HG02970 (cell line): ENCODE results near the gene RTN4R.
"Not testable (repeated sequence)": the region's sequence is repeated elsewhere in the genome, so short reads cannot be mapped to it uniquely, and the experiment has no call there.

ENCODE experiments used
- ATAC-seq: cut with Tn5 transposase; IDR thresholded peaks from one replicate; pipeline ENCODE4 v1.9.1; 2021; ENCODE audit warnings: mild to moderate bottlenecking, moderate library complexity, moderate number of reproducible peaks; ENCODE audit not compliant: unreplicated experiment, low FRiP score

RTN4R gene

DNA sequence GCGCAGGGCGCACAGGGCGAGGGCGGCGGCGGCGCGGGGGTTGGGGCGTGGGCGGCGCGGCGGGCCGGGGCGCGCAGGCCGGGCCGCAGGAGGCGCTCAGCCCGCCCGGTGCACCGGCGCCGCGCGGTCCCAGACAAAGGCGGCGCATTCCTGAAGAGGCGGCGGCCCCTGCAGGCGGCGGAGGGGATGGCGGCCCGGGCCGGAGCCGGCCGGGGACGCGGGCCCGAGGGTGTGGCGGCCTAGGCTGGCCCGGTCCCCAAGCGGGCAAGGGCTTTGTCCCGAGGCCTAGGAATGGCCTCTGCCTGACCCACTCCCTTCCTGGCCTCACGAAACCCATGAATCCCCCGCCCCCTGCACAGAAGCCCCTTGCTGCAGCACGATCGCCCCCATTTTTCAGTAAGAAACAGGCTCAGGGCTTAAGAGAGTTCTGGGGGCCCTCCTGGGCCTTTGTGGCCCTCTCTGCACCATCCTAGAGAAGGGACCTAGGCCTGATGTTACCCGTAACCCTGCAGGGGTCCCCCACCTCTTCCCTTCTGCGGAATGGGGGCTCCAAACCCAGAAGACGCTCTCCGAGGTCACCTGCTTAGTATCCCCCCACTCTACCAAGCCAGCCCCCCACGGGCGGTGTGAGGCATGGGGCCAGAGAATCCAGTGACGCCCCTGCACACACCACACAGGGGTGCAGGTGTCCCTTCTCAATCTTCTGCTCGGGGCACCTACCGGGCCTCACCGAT lies at the start of gene RTN4R:
Gene RTN4R (minus strand): TSS at position 40 of the 734 bp plus-strand sequence. CDS start 226 bp downstream, outside the sequence.
- no peak for ATAC-seq

DNA sequence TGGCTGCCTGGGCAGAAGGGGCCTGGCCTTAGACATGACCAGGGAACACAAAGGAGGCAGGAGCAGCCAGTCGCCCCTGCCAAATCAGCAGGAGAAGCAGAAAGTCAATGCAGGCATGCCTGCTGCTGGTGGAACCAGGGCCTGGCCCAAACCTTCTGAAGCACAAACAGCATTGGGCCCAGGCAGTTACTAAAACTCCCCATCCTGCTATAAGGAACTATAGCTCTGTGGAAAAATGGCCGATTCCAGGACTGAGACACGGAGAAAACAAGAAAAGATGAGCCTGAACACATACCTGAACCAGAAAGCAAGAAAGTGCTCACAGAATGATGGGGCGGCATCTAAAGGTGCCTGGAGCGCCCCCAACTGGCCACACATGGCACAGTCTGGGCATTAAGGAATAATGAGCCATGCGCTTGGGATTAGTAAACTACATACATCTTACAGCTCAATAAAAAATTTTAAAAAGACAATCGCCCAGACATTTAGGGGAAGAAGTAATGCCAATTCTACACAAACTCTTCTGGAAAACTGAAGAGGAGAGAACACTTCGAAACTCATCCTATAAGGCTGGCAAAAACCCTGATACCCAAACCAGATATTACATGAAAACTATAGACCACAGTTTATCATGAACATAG lies 49.4 kb upstream of the RTN4R start:
- ATAC-seq: not testable (repeated sequence)

DNA sequence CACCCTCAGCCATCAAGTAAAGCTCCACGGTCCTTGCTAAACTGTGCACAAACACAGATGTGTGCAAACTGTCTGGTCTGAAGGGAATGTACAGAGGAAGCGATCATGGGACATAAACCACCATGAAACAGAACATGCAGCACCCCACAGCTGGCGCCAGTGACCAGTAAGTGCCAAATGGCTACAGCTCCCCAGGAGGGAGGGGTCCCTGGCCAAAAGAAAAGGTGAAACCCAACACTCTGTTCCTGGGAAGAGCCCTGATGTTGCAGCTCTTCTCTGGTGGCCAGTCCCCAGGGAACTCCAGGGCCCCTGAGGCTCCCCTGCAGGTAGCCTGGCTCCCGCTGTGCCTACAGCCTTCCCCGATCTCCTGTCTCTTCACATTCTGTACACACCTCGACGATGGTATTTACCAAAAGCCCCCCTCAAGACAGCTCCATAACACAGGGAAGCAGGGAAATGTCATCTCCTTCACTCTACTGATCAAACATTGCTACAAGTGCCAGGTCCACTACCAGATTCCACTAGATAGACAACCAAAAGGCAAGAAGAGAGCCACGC lies 48.8 kb upstream of the RTN4R start:
- no peak for ATAC-seq

DNA sequence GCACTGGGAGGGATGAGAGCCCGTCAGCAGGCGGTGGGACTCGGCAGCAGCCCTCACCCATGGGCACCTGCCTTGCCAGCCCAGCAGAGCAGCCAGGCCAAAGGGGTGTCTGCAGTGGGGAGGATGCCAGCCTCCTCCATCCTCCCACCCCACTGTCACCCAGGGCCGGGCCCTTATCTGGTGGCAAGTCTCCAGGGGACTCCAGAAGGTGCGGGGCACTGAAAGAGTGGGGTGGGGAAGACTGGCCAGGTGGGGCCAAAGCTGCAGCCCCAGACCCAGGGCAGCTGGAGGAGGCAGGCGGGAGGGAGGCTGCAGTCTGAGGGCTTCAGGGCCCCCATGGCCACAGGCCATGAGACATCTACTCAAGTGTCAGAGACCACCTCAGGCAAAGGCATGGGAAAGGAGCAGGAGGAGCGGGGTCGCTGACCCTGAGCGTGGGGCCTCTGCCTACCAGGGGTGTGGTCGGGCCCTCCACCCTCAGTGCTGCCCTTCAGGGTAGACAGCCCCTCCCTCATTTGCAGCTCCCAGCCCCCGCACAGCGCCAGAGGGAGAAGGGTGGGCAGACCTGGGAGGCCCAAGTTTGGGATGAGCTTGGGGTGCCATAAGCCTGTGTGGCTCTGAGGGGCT lies 48.2 kb upstream of the RTN4R start:
- no peak for ATAC-seq

DNA sequence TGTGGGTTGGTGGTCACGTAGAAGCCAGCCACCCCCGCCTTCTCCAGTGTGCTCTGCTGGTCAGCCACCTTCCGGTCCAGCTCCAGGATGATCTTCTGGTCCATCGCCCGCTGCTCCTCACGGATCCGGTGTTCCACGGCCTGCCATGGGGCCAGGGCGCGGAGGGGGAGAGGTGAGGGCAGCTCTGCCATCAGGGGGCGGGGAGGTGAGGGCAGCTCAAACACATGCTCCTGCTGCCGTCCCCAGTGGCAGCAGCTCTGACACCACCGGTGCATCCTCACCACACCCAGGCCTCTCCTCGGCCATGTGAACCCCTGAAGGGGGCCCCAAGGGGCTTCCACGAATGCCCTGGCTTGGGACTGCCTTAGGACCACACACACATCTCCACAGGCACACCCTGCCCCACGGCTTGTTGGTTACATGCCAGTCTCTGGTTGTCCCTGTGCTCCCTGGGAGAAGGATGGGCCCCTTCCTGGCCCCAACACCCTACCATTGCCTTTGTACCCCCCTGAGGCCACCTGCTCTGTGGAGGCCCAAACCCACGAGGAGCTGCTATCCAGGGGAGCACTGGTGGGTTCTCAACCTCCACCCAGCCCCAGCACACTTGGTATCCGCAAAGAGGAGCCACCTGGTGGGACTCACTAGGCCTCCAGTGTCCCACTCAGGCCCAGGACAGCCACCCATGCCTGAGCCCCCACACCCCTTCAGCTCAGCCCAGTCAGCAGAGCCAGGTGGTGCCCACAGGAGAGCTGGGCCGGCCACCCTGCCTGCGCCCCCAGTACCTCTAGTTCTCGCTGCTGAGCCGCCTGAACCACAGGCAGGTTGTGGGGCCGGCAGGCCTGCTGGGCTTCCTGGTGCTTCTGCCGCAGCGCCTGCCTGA lies 47.5 kb upstream of the RTN4R start:
- no peak for ATAC-seq

DNA sequence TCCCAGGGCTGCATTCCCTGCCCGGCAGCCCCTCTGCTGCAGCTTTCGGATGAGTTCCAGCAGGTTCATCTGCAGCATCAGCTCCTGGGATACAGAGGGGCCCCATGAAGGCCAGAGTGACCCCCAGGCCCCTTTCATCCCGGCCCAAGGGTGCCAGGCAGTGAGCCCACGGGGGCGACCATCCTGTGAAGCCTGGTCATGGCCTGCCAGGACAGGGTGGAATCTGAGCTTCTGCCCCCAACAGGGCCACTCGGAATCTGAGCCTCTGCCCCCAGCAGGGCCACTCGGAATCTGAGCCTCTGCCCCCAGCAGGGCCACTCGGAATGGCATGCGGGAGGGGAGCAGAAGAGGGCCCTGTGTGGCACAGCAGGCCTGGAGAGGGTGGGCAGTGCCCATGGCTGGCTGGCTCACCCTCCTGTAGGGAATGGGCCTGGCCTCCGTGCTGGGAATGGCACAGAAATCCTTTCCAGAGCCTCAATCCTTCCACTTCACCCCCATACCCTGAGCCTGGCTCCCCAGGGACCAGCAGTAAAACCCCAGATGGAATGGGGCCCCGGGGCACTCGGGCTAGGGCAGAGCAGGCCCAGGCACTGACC lies 46.7 kb upstream of the RTN4R start:
- not testable (repeated sequence) for ATAC-seq

DNA sequence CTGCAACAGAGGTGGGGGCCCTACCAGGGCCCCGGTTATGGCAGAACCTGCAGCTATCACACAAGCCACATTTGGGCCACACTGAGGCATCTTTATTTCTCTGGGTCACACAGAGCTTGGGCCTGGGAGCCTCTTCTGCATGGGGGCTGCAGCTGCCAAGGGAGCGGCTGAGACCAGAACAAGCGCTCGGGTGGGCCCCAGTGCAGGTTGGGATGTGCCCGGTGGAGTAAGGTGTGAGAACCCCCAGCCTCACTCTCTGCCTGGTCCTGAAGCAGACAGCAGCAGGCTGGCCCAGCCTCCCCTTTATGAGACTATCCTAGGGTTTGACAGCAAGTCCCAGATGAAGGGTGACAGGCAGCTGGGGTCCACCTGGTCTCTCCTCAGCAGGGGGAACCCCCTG lies 46.1 kb upstream of the RTN4R start:
- ATAC-seq: not testable (repeated sequence)

DNA sequence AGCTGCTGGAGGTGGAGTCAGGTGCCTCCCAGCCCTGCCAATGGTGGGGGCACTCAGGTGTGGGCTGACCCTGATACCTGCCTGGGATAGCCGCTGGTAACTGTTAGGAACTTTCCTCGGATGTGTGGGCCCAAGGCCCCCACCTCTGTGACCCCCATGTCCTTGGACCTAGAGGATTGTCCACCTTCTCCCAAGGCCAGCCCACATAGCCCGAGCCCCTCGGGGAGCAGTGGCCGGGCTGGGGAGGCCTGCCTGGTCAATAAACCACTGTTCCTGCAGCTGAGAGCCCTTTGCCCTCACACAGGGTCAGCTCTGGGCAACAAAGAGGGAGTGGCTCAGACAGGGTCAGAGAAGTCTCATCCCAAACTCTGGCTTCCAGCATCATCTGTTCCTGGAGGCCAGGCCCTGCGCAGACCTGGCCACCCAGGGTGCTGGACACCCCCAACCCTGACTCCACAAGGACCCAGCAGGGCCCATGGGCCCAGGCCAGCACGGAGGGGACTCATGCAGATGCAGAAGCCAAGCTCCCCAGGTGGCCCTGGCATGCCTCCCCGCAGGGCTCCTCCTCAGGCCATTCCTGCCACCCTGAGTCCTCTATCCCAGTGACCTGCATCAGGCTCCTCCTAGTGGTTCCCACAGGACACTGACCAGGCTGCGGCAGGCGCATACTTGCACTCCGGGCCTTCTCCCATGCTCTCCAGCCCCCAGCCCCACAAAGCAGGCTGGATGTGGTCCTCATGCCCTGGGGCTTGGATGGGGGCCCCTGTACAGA lies 45.4 kb upstream of the RTN4R start:
- not testable (repeated sequence) for ATAC-seq

DNA sequence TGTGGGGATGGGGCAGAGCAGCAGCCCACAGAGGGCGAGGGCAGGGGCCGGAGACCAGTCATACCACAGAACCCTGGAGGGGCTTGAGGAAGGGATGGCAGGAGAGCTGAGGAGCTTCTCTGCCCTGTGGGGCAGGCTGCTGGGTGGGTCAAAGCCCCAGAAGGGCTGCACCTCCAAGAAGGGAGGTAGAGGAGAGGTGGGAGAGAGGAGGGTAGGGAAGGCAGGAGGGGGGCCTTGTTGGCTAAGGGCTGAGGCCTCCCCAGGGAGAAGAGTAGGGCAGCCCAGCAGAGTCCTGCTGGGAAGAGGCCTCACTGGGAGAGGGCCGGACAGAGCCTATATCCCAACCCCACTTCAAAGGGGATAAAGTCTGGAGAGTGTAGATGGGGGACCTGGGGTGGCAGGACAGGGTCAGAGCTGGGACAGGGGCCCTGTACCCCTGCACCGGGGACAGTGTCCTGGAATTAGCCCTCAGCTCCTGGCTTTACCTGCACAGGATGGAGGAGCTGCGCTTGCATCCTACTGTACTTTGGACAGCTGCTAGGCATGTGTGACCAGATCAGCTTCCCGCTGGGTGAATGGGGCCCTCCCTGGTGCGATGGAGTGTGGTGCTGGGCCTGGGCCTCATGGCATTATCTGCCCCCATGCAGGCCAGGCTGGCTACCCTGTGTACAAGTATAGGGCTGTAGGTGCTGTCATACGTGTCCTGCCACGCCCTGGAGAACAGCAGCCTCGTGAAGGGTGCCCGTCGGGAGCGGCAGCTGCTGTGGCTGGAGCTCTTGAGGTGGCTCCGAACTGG lies 44.5 kb upstream of the RTN4R start:
- ATAC-seq: no peak

DNA sequence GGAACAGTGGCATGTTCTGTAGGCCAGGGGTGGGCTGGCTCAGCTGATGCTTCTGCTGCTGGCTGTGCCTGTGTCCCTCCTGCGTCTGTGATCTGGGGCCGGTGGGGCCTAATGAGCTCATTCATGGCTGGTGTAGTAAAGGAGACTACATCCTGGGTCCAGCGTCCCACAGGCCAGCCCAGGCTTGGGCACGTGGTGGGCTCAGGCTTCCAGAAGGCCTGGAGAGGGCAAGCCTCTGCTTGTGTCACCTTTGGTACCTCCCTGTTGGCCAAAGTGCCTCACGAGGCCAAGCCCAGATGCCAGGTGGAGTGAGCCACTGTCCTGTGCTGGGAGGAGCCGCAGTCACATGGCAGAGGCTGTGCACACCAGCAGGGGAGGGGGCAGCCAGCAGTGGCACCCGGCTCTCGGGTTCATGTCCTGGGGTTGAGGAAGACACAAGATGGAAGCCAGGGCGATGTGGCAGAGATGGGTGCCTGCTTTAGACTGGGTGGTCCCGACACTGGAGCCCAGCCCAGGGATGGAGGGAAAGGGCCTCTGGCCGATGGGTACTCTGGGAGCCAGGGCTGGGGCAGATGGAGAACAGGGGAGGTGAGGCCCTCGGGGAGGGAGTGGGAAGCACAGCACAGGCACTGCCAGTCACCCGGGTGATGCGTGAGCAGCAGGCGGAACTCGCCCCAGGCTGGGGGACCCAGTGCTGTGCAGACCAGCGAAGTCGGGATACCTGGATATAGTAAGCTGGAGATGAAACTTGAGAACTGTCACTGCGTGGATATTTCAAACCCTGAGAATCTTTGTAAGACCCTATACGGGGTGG lies 43.3 kb upstream of the RTN4R start:
- ATAC-seq: not testable (repeated sequence)

DNA sequence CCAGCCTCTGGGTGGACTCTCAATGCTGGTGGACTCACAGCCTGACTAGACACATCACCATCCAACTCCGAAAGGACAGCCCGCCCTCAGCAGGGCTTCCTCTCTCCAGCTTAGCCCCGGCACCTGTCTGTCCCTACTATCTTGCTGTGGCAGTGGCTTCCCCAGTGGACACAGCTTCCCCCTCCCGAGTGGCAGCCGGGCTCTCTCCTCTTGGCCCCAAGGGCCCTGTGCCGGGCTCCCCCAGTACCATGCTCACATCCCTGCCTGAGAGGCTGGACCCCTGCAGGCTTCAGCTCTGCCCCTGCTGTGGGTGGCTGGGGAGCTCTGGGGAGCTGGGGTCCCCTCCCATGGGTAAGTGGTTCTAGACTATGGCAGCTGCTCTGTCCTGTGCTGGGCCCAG lies 42.7 kb upstream of the RTN4R start:
- ATAC-seq: not testable (repeated sequence)

DNA sequence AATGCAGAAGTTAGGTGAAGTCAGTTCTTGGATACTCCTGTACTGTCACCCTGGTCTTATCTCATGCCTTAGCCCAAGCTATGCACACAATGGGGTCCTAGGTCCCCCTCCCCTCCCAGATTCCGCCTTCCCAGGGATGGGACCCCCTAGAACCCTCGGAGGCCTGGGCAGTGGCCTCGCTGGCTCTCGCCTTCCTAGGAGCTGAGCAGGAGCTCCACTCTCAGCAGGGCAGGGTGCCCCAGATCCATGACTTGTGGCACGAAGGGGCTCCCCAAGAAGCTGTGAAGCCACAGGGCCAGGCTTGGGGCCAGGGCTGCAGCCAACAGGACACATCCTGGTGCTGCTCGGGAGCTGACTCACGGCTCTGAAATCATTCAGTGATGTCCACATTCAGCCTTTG lies 42.1 kb upstream of the RTN4R start:
- not testable (repeated sequence) for ATAC-seq

DNA sequence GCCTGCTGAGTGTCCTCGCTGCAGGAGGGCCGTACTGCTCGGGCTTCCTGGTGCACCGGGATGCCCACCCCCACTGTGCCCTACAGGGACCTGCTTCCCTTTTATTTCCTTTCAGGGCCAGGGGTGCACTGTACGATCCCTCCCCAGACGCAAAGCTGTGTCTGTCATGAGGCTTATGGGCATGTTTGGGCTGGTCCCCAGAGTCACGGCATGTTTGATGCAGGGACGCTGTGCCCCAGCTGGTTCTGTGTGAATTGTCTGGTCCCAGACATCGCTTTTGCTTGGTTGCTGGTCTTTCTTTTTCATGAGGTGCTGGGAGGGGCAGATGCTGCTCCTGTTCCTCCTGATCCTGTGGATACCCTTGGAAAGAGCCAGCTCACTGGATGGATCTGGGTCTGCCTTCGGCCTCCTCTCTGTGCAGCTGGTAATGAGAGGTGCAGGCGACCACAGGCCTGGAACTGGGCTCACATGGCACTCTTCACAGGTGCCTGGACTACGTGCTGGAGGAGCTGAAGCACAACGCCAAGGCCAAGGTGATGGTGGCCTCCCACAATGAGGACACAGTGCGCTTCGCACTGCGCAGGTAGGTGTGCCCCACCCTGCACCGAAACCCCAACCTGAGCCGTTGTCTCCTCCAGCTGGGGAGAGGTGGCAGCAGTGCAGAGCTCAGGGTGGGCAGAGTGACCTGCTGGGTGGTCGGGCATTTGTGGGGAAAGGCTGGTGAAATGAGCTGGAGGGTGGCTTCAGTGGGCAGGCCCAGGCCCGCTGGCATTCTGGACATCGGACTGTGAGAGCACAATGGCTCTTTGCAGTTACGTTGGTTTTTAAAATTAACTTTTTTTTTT lies 40.9 kb upstream of the RTN4R start:
- ATAC-seq: not testable (repeated sequence)

DNA sequence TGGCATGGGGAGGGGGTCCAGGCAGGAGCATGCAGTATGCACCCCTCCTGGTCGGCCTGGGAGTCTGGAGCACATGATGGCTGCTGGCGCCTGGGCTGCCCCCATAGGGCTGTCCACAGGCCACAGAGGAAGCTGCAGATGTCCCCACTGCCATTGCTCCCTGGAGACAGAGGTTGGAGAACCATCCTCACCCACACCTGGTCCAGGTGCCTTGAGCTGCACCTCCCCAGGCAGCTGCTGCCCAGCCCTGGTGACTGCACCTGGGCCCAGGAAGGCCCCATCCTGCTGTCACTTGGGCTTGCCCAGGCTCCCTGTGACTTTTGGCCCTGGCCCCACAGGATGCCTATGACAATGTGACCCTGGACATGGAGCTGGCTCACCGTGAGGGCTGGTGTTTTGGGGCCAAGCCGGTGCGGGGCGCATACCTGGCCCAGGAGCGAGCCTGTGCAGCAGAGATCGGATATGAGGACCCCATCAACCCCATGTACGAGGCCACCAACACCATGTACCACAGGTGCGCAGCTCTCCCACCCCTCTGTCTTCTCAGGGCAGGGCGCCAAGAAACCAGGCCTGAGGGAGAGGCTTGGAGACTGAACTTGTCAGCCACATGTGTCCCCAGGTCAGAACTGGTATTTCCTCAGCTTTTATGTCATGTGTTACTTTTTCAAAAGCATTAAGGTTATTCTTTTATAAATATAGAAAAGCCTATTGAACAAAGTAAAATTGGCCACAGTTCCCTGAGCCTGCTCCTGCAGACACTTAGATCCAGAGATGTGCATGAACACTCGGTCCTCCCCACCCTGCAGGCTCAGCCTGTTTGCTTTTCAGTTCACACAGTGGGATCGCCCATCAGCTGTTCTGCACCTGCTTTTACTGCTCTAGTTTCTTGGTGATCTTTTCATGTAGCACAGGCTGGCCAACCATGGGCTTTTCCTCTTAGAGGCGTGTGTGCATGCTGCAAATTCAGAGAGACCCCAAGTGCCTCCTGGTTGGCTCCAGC lies 39.6 kb upstream of the RTN4R start:
- not testable (repeated sequence) for ATAC-seq

DNA sequence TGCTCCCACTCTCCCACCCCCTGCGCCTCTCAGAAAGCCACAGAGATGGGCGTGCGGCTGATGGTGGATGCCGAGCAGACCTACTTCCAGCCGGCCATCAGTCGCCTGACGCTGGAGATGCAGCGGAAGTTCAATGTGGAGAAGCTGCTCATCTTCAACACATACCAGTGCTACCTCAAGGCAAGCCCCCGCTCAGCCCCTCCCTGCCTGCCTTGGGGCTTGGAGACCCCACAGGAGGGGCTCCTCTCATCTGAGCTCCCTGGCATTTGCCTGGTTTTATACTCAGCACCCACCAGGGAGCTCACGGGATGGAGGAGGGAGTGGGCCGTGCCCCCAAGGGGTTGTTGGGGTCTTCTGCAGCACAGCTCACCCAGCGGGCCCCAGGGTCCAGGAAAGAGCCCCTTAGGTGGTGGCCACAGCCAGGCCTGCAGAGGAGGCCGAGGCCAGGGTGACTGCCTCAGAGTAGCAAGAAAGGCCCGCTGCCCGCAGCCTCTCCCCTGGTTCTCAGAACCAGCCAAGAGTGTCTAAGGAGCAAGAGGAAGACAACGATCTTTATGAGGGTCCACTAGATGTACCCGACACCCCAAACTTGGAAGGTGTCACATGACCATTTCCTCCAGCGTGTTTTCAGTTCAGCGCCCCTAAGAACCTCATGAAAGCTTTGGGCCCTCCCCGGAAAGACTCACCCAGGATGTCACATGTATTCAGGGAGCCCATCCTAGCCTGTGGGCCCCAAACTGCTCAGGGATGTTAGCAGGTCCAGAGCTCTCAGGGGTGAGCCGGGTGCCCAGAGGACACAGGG lies 38.7 kb upstream of the RTN4R start:
- ATAC-seq: not testable (repeated sequence)
